Skin of body (tissue), 2 donors: ENCODE results near the gene CEP85L. TPM values are rescaled to one million over a fixed set of nuclear protein-coding genes. Genes with fewer than 3 reads are reported as not detected.

Experiments
- DNase-seq: peaks from one replicate; lab custom pipeline; 2025; lab: John Stamatoyannopoulos, UW
- total RNA-seq: library from RNA; depleted of rRNA; stranded (reverse); fragments of >200 nt; gene quantifications from one replicate; pipeline ENCODE4 v1.2.3, GENCODE V29; 2014

The CEP85L gene
- total RNA-seq, 1 donor from 2014 or later, result 21.9 TPM

DNA sequence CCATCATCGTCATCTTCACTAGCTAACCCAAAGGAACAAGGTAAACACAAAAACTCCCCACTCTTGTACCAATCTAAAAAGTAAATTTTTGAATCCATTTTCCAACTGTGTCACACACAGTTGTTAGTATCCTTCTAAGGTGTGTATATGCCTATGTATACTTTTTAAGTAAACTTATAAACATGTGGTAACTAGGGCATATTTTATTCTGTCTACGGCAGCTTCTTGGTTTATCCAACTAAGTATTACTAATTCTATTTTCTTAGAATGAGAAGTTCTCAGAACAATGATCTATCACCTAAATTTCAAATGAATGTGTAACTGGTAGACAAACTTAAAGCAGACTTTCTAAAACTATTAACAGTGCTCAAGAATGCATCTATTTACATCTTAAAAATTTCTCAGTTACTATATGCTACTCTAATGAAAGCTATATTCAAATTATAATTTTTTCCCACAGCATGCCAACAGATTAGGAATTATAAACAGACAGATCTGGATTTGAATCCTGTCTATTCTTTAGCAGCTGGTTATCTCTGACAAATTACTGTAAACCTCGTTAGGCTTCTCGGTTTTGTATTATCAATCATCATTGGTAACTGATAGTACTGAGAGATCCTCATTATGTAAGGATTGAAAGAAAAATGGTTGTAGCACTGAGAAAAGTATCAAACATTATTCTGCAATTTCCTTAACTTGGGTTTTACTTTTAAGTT, 105.1 kb downstream of the CEP85L start:
- no peak for DNase-seq

DNA sequence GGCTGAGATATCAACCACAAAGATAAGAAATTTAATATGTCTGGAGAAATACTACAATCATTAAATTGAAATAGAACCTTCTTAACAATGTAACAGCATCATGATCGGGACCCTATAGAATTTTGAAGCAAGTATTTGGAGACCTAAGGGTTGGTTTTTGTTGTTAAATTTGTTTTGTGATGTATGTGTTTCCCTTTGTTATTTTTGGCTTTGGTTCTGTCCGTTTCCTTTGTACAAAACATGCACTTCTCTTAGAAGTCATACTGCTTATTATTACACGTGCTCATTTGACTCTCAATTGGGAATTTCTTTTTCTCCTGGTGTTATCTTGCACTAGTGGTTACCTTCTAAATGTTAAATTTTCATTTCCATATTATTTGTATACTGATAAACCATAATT, 107.3 kb downstream of the CEP85L start:
- DNase-seq, result no peak

DNA sequence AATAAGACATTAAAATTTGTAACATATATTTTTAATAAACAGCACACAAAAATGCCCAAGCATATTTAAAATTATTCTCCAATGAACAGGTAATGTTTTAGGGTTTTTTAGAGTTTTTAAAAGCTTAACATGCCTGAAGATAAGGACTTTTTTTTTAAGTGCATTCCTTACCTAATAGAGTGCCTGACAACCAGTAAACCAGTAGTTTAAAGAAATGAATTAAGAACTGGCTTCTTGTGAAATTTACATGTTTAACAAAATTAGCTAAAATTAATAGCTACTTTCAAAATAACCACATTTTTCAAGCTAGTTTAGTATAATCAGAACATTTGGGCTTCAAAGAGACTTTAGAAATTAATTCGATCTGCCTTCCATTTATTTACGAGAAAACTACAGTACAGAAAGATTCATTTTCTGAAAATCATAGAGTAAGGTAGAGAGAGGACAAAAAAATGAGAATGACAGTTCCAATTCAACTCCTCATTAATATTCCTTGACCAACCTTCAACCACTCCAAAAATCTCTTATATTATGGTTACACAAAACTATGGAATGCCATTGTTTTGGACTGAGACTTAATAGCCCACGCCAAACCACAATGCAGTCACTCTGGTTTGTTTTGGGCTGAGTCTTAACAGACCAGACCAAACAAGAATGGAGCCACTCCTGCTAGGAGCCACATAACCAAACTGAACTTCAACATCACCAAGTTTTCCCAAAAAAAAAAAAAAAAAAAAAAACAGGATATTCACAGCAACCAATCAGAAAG, 109.0 kb downstream of the CEP85L start:
- no peak for DNase-seq

DNA sequence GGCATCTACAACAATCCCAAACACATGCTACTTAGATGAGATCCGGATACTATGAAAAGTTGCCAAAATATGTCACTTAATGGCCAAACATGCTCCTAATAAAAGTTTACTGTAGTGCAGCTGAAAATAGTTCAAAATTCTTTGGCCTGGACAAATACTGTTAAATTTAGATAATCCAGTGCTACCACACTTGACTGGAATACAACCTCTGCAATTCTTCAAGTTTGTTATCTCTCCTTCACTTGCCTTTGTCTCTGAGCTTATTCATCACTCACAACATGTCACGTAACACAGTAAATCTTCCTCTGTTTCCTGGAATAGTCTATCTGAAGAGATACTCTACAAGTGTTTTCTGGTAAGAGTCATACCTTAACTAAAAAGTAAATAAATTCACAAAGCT, 113.8 kb downstream of the CEP85L start:
- peak; percentile 30 for DNase-seq

DNA sequence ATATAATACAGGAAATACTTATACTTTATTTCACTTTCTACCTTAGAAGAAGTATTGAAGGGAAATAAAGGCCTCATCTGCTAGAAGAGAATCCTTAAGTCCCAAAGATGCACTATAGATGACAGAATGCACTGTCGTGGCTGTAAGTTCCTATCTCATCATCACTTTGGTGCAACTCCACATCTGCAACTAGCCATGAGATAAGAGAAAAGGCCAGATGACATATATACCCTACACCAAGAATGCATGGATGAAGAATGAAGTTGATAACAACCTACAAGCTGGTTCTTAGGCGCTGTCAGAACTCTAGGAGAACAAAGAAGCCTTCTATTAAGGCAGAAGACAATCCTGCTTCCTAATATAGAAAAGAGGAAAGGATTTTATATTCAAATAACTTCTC, 114.9 kb downstream of the CEP85L start:
- DNase-seq, result no peak

DNA sequence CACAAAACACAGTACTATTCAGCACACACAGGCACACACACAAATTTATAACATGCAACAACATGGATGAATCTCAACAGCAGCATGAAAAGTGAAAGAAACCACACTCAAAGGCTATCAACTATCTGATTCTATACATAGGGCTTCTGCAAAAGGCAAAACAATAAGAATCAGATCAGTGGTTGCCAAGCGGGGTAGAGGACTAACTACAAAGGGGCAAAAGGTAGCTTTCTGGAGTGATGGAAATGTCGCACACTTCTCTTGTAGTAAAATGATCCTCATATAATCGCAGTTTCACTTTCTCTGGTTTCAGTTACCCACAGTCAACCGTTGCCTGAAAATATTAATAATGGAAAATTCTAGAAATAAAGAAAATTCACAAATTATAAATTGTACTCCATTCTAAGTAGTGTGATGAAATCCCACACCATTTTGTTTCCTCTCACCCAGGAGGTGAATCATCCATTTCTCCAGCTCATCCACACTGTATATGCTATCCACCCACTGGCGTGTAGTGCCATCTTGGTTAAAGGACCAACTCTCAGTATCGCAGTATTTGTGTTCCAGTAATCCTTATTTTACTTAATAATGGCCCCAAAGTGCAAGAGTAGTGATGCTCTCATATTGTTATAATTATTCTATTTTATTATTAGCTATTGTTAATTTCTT, 116.1 kb downstream of the CEP85L start:
- DNase-seq, result no peak

DNA sequence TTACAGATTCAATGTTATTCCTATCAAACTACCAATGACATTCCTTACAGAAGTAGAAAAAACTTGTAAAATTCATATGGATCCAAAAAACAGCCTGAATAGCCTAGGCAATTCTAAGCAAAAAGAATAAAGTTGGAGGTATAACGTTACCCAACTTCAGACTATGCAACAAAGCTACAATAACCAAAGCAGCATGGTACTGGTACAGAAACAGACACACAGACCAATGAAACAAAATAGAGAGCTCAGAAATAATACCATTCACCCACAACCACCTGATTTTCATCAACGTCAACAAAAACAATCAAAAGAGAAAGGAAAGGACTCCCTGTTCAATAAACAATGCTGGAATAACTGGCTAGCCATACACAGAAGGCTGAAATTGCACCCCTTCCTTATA, 120.4 kb downstream of the CEP85L start:
- DNase-seq, result no peak

DNA sequence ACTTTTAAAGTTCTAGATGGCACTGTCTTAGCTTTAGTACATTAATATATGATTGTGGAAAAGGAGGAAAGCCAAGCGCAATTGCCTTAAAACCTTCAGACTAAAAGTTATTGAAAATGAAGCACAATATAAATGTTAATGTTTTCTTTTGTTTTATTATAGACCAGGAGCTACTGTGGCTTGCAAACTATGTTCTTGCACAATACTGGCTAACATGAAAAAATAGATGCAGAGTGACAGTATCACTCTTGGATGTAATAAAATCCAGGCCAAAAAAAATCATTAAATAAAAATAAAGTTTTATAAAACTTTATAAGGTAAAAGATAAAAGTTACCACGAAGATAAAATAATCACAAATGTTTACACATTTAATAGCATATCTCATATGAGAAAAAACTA, 121.6 kb downstream of the CEP85L start:
- no peak for DNase-seq

DNA sequence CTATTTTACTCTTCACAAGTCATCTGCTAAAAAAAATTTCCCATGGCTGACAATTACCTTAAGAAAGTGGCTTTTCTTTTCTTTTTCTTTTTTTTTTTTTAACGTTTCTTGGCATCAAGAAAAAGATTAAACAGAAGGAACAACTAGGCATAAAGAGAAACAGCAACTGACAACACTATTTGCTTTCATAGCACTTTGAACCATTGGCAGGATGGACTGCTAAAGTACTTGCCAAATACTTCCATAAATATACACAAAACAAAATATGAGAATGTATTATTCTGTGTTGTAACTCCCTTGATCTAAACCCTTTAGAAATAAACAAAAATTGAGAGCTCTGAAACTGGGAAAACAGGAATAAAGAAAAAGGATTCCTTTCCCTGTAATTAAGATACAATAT, 123.3 kb downstream of the CEP85L start:
- DNase-seq, result no peak

DNA sequence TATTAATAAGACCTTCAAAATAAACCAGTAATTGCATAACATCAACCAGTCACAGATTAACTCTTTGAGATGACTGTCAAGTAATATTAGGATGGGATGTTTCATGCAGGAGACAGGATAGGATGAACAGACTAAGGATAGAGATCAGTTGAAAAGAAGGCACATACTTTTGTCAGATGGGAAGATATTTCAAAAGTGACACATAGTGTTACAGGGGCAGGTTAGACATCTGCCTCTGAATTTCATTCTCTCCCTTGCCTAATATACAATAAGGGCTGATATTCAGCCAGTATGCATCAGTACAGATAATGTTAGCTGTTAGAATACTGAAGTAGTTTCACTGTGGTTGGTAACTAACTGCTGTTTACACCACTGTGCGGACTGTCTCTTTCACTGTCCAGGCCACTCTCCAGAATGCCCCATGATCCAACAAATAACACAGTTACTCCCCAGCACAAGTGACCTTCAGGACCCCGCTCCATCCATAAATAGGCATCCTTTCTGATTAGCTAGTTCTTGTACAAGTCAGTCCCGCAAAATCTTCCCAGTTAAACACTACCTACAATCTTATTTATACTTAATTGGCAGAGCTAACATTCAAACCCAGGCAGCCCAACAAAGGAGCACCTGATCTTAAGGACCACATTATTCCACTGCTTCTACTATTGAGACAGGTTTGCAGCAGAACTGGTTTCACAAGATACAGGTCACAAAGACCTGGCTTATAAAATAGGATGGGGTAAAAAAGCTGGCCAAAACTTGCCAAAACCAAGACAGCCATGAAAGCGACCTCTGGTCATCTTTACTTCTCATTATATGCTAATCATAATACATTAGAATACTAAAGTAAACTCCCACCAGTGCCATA, 125.2 kb downstream of the CEP85L start:
- no peak for DNase-seq

DNA sequence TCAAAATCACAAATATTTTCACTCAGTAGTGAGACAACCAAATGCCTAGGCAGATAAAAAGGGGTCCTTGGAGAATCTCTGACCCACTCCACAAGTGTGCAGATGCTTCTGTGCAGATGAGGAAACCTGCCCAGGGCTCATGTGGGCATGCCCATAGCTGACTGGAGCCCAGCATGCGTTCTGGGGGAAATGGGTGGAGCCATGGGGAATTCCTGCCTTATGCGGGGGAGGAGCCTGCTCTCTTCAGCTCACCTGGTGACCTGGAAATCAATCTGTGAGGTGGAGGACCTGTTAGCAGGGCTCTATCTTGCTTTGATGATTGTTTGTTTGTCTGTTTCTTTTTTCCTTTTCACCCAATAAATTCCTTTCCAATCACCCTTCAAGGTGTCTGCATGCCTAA, 126.7 kb downstream of the CEP85L start:
- DNase-seq, result no peak

DNA sequence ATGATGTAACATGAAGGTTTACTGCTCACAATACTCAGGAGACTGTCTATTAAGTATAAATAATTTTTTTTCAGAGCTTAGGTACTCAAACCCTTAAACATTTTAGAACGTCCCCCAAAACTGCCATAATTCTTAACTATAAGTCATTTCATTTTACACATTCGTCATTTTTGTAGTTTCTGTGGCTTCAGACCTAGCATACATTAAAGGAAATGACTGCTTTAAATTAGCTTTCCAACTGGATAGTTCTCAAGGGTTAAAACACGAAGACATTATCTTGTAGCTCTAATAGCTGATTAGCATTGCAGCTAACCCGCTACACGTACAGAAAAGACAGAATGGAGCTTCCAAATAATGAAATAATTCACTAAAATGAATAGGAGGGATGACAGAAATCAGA, 128.2 kb downstream of the CEP85L start:
- DNase-seq, result no peak

DNA sequence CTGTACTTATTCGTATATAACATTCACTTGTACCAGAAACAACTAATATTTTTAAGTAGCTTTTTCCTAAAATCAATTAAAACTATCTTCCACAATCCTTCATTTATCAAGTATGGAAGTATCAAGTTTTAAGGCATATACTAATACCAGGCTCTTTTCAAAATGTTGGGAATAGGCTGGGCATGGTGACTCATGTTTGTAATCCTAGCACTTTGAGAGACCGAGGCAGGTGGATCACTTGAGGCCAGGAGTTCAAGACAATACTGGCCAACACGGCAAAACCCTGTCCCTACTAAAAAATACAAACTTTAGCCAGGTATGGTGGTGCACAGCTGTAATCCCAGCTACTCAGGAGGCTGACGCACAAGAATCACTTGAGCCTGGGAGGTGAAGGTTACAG, 129.0 kb downstream of the CEP85L start:
- DNase-seq, result no peak

DNA sequence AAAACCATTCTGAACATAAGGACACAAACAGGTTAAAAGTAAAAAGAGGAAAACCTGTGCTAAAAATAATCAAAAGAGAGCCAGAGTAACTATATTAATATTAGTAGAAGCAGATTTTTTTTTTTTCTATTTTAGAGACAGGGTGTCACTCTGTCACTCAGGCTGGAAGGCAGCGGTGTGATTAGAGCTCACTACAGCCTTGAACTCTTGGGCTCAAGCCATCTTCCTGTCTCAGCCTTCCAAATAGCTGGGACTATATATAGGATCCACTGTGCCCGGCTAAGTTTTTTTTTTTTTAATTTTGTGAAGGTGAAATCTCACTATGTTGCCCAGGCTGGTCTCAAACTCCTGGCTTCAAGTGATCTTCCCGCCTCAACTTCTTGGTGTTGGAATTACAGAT, 136.7 kb downstream of the CEP85L start:
- no peak for DNase-seq

DNA sequence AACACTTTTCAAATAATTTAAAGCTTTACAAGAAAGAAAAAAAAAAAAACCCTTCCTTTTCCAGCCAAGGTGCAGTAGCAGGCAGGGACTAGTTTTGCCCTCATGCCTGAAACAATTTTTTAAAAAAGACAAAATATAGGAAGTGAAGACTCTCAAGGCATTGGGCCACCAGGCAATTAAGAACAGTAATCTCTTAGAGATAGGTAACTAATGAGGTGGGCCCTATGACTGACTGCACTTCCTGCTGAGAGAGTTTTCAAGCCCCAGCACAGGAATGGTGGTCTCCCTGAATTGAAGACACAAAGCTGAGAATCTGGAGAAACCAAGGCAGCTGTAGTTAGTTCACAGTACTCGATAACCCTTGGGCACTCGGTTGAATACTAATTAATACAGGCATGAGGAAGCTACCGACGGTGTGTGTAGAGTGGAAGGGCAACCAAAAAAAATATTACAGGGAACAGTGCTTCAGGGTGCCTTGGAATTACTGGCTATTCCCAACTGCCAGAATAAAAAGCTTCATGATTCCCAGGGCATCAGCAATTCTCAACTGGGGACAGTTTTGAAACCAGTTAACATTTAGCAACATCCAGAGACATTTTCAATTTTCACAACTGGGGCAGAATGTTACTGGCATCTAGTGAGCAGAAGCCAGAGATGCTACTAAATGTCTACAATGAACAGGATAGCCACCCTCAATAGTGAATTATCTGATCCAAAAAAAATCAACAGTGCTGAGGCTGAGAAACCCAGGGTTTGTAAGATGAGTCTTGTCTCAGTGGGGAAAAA, 139.3 kb downstream of the CEP85L start:
- no peak for DNase-seq

DNA sequence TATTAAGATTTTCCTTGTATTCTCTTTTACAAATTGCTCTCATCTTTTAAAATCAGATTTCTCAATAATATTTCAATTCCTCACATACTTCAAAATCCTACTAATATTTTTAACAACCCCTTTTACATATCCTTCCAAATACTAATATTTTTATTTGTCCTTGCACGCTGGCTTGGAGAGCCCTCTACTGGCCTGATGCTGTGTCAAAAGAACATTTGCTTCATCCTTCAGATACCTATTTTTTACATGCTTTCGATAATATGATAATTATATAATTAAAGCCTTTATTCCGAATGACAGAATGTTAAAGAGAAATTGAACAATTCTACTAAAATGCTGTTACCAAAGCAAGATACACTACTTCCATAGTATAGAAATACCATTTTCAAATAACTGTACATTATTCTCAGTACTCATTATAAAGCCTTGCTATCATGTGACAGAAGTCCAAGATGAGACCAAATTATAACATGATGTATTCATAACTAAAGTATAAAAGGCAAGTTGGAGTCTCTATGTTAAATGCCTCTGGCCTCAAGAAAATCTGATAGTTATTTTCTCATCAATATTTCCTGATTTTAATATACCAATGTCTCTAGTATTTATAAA, 142.3 kb downstream of the CEP85L start:
- no peak for DNase-seq

DNA sequence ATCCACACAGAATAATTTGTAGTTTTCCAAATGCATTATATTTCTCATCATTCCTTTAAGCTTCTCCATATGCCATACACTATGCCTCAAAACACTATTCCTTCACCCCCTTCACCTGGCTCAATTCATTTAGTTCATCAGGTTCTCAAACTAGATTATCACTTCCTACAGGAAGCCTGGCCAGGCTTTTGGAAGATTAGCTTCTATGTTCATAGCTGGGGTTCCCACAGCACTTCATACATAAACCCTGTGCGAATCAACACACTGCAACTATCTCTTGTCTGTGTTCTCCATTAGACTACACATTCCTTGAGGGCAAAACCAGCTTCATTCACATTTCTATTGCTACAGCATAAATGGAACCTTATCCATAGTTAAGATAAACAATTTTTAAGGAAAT, 143.8 kb downstream of the CEP85L start:
- no peak for DNase-seq

DNA sequence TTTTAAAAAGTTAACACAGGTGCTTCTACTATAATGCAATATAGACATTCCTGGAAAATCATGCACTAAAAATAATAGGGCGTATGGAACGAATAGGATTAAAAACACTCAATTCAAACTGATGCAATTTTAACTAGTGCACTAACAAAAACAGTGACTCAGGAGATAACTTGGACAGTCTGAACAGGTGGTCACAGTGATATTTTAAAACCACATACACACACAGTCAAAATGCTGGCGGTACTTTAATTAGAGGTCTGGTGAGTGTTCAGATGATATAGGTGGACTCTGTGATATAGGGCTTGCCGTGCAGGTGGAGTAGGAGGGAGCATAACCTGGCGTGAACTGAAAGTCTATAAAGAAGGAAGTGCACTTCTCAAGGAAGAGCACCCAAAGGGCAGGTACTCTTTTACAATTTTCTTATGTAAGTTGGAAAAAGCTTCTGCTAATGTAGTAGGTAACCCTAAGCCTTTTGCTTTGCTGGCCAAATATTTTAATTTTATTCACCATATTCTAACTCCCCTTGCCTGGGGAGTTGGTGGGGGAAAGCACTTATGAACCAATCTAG, 145.2 kb downstream of the CEP85L start:
- no peak for DNase-seq

DNA sequence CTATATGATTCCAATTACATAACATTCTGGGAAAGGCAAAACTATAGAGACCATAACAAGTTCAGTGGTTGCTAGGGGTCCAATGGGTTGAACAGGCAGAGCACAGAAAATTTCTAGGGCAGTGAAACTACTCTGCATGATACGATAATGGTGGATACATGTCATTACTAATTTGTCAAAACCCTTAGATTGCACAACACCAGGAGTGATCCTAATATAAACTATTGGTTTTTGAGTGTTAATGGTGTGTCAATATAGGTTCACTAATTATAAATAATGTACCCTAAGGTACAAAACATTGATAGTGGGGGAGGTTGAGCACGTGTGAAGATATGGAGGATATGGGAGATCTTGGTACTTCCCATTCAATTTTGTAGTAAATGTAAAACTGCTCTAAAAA, 145.7 kb downstream of the CEP85L start:
- DNase-seq, result no peak

DNA sequence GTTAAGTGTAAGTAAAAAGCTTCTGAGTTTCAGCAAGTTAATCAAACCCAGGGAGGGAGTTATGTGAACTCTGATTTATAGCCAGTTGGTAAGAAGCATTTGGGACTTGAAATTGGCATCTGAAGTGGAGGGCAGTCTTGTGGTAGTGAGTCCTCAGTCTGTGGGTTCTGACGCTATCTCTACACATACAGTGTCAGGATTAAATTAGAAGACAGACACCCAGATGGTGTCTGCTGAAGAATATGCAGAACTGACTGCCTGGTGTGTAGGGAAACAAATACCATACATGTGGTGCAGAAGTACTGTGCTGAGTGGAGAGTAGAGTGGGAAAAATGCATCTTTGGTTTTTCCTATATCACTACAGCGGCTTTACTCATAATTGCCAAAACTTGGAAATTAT, 146.8 kb downstream of the CEP85L start:
- no peak for DNase-seq
